ENCODE data around the gene OXCT2.

DNA sequence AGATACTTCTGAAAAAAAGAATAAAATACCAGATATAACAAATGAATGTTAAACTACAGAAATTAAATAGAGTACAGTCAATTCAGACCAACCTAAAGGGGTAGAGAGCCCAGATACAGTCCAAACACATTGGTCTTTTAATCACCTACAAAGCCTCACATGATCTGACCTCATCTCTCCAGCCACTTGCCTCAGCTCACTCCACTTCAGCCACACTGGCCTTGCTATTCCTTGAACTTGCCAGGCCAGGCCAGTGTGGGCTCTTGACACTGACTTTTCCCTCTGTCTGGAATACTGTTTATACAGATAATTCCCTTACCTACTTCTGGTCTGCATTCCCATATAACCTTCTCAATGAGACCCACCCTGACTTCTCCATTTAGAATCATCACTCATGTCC lies 49.5 kb downstream of the OXCT2 start:
- no peak for TF ChIP-seq GATA3 (IDR thresholded peaks at IDR 0.05; ENCODE audit: low read depth, low read length)
- TF ChIP-seq GATA2 (IDR thresholded peaks at IDR 0.05; ENCODE audit: low read depth, low read length) = no peak

All from SH-SY5Y (cell line).